ENCODE results near the gene APPL2.

APPL2 gene

GRCh38 chr12:105177208-105177607, 58.8 kb downstream of the APPL2 start:
- no peak for DNase-seq (ENCODE audit: low read depth)

GRCh38 chr12:105175397-105175990, 60.5 kb downstream of the APPL2 start:
- no peak for TF ChIP-seq CTCF (IDR thresholded peaks at IDR 0.05; ENCODE audit: low read length, missing control alignments)
- DNase-seq (ENCODE audit: low read depth) = no peak
- H3K4me3 ChIP-seq (replicated peaks; ENCODE audit: low read depth, low read length) = no peak overlapping the region

More at GRCh38 chr12:105177208-105177607, 58.8 kb downstream of the APPL2 start:
- TF ChIP-seq CTCF (IDR thresholded peaks at IDR 0.05; ENCODE audit: low read length, missing control alignments) = no peak
- no peak overlapping the region for H3K4me3 ChIP-seq (replicated peaks; ENCODE audit: low read depth, low read length)

- no peak for TF ChIP-seq CTCF (IDR thresholded peaks at IDR 0.05; ENCODE audit: low read length, missing control alignments)
- no peak for DNase-seq (ENCODE audit: low read depth)
These were observed 64.1 kb downstream of the APPL2 start for GRCh38 chr12:105171691-105172436.

GRCh38 chr12:105170139-105170538, 65.8 kb downstream of the APPL2 start:
- TF ChIP-seq CTCF (IDR thresholded peaks at IDR 0.05; ENCODE audit: low read length, missing control alignments) = no peak
- no peak overlapping the region for H3K4me3 ChIP-seq (replicated peaks; ENCODE audit: low read depth, low read length)

More at GRCh38 chr12:105171691-105172436, 64.1 kb downstream of the APPL2 start:
- H3K4me3 ChIP-seq (replicated peaks; ENCODE audit: low read depth, low read length) = no peak overlapping the region

GRCh38 chr12:105168006-105168405, 68.0 kb downstream of the APPL2 start:
- DNase-seq (ENCODE audit: low read depth) = no peak
- no peak overlapping the region for H3K4me3 ChIP-seq (replicated peaks; ENCODE audit: low read depth, low read length)
- TF ChIP-seq CTCF (IDR thresholded peaks at IDR 0.05; ENCODE audit: low read length, missing control alignments) = no peak

More at GRCh38 chr12:105170139-105170538, 65.8 kb downstream of the APPL2 start:
- no peak for DNase-seq (ENCODE audit: low read depth)

- no peak for DNase-seq (ENCODE audit: low read depth)
- H3K4me3 ChIP-seq (replicated peaks; ENCODE audit: low read depth, low read length) = no peak overlapping the region
- no peak for TF ChIP-seq CTCF (IDR thresholded peaks at IDR 0.05; ENCODE audit: low read length, missing control alignments)
These were observed 68.6 kb downstream of the APPL2 start for GRCh38 chr12:105167346-105167745.

All from fibroblast of pulmonary artery (primary cell).